Adipose tissue (tissue), 3 donors: ENCODE measurements around the gene GUCY1A2. TPM values are rescaled to one million over a fixed set of nuclear protein-coding genes. Genes with fewer than 3 reads are reported as not detected.
"Not testable (repeated sequence)": the region's sequence is repeated elsewhere in the genome, so short reads cannot be mapped to it uniquely, and the experiment has no call there.

Source experiments
- H3K27ac ChIP-seq: one replicate; pipeline ENCODE4 v1.5.1; 2013; ENCODE audit warnings: low read depth, low read length
- WGBS, 3 donors: extraction: QIAGEN DNeasy Blood & Tissue Kit; methylation state at CpG; one replicate each; pipeline ENCODE4 v1.1.7; 2013; 5-methylcytosine and 5-hydroxymethylcytosine counted together
- polyA plus RNA-seq, 3 donors: library from polyadenylated mRNA; stranded (reverse); fragments of 200-250 nt; gene quantifications; one replicate each; pipeline ENCODE4 v1.2.3, GENCODE V29; 2013
- donor health status: healthy with polysubstance abuse.
- donor health status: Bipolar disorder and iron deficiency.
- donor health status: healthy.

GUCY1A2 gene, protein sequence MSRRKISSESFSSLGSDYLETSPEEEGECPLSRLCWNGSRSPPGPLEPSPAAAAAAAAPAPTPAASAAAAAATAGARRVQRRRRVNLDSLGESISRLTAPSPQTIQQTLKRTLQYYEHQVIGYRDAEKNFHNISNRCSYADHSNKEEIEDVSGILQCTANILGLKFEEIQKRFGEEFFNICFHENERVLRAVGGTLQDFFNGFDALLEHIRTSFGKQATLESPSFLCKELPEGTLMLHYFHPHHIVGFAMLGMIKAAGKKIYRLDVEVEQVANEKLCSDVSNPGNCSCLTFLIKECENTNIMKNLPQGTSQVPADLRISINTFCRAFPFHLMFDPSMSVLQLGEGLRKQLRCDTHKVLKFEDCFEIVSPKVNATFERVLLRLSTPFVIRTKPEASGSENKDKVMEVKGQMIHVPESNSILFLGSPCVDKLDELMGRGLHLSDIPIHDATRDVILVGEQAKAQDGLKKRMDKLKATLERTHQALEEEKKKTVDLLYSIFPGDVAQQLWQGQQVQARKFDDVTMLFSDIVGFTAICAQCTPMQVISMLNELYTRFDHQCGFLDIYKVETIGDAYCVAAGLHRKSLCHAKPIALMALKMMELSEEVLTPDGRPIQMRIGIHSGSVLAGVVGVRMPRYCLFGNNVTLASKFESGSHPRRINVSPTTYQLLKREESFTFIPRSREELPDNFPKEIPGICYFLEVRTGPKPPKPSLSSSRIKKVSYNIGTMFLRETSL
- polyA plus RNA-seq = 1 to 10 TPM; 1.1 to 2.1 (median 1.3) TPM

DNA sequence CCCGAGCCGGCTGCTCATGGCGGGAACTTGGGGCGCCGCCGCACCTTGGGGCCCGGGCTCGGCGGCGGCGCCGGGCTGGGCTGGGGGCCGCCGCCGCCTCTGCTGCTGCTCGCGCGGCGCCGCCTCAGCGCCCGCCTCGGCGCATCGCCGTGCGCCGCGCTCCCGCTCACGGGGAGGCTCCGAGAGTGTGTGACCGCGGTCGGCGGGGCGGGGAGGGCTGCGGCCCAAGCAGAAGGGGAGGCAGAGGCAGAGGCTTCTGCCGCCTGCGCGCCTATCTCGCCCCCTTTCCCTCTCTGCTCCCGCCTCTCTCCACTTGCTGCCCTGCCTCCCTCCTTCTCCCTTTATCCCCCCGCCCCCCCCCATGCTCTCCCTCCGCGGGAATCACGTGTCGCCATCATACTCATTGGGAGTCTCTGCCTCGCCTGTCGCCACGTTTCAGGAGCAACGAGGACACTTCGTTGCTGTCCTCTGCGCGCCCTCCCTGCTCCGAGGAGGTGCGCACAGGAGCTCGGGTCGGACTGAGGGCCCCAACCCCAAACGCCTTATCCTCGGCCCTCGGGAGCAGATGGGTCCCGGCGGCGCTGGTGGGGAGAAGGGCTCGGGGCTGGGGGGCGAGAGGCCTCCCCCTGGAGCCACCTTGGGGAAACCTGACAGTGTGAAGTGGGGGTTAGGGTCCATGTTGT lies at the start of gene GUCY1A2:
Gene GUCY1A2 (minus strand): TSS at position 258 of the 683 bp plus-strand sequence. CDS start 421 bp downstream, outside the sequence.
- WGBS, 3 donors = 1 to 2% (median 2%) methylated on average over 26 to 66 of the region's 67 CpGs

DNA sequence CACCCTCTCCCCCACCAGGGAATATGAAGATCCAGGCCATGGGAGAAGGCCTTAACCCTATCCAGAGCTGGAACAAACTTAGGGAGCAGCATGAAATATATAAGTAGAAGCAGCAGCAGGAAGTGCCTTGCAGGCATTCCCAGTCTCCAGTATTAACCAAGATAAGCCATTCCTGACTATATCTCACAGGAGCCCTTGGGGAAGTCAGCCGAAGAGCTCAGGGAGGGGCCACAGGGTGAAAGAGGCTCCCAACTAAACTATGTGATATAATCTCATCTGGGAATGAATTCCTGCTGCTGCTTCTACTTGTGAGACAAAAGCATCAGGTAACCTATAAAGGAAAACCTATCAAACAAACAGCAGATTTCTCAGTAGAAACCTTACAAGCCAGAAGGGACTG lies 36.1 kb upstream of the GUCY1A2 start:
- H3K27ac ChIP-seq = no peak overlapping the region
- WGBS, 3 donors = 56 to 88% (median 60%) methylated on average over 1 of the region's 1 CpG

More for the DNA sequence above, at the start of gene GUCY1A2:
- H3K27ac ChIP-seq = no peak within 1 kb of the TSS

DNA sequence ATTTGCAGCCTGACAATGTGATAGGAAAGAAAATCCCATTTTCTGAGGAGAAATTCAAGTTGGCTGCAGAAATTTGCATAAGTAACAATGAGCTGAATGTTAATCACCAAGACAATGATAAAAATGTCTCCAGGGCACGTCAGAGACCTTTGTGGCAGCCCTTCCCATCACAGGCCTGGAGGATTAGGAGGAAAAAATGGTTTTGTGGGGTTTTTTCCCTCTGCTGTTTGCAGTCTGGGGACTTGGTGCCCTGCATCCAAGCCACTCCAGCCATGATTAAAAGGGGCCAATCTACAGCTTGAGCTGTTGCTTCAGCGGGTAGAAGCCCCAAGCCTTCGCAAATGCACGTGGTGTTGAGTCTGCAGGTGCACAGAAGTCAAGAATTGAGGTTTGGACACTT lies 33.1 kb upstream of the GUCY1A2 start:
- H3K27ac ChIP-seq = not testable (repeated sequence)
- 46 to 63% (median 54%) methylated on average over 4 of the region's 4 CpGs for WGBS, 3 donors

DNA sequence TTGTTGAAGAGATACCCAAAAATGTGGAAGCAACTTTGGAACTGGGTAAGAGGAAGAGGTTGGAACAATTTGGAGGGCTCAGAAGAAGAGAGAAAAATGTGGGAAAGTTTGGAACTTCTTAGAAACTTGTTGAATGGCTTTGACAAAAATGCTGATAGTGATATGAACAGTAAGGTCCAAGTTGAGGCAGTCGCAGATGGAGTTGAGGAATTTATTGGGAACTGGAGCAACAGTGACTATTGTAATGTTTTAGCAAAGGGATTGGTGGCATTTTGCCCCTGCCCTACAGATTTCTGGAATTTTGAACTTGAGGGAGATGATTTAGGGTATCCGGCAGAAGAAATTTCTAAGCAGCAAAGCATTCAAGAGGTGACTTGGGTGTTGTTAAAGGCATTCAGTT lies 32.6 kb upstream of the GUCY1A2 start:
- not testable (repeated sequence) for H3K27ac ChIP-seq
- WGBS, 3 donors = 91 to 95% (median 92%) methylated on average over 2 of the region's 2 CpGs

DNA sequence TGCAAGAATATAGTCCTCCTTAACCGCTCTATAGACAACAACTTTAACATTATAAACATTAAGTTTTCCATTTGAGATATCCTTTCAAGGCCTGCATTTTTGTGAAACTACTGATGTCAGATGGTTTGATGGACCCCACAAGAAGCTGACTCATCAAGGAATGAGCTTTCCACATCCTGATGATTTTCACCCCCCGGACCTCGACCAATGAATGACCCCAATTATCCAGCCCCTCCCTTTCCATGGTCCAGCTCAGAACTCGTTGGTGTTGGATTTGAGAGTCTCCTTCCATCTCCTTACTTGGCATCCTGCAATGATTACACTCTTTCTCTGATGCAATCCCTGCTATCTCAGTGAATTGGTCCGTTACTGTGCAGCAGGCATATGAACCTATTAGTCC lies 31.8 kb upstream of the GUCY1A2 start:
- no peak overlapping the region for H3K27ac ChIP-seq
- 76 to 82% (median 77%) methylated on average over 5 of the region's 5 CpGs for WGBS, 3 donors

DNA sequence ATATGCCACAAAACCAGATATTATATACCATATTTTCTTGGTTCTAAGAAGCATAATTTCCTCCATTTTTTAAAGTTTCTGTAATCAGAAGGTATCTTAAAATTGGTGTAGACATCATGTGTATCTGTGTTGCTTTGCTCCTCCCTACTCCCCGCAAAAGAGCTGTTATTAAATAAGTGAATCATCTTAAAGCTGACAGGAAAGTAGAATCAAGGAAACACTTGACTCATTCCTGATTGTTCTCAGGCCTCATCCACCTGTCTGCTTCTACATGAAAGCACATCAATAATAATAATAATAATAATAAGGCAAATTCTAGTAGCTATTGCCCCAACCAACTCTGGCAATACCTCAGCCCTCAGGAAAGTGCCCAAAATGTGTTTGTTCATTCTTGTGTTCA lies 26.2 kb upstream of the GUCY1A2 start:
- 86 to 100% (median 87%) methylated on average over 1 of the region's 1 CpG for WGBS, 3 donors
- H3K27ac ChIP-seq = no peak overlapping the region

DNA sequence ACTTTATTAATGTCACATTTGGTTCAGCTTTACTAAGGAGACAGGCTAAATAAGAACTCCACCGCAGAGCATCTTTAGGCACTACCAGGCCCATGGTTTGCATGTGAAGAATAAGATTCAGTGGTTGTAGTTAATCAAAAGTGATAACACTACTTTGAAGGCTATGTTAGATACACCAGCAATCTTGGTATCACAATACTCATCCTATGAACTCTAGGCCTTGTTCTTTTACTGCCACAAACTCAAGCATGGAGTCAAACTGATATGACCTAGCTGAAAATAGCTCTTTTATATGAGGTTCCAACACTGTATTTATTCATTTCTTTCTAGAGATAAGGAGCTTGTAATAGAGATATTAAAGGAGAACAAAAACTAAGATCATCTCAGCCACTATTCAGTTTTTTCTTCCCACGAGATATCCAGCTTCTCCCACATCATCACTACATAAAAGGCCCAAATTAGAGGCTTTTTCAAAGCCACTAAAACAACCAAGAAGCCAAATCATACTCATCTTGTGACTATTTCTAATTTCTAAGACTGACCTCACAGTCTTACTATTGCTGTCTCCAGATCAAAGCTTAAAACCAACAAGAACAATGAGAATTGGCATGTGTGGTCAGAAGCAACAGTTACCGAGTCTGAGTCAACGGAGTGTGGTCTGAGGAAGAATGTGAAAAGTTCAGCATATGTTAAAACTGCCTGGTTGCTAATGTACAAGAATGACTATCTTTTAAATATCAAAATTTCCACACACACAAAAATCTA lies 25.1 kb upstream of the GUCY1A2 start:
- 57 to 65% (median 58%) methylated on average over 4 of the region's 4 CpGs for WGBS, 3 donors
- H3K27ac ChIP-seq = no peak overlapping the region

DNA sequence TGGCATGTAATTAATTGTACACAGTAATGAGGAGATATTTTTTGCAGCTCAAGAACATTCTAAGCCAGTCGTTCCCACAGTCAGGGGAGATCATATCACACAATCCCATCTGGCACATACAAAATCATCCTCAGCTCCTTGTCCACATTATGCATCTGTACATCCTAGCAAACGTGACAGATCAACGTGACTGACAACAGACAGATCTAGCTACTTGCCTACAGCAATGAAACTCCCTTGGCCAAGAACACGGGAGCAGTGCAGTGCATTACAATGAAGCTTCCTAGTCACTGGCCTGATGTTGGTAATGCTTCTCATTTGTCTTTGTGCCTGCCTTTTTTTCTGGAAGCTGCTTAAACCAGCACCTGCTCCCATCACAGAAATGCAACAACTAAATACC lies 24.5 kb upstream of the GUCY1A2 start:
- WGBS, 3 donors = 69 to 73% (median 70%) methylated on average over 4 of the region's 4 CpGs

DNA sequence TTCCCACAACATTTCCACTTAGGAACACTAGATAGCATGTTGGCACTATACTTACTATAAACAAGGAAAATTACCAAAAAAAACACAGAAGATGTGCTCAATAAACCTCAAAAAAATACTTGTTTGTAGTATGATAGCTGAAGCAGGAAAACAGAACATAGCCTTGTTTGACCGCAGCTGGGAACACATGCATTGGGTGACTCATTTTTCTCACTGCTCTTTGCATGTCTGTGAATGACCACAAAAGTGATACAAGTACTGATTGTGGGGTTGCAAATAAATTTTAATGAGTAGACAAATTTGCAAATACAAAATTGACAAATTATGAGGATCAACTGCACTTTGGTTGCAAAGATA lies 22.8 kb upstream of the GUCY1A2 start:
- WGBS, 3 donors = 86 to 100% (median 94%) methylated on average over 1 of the region's 1 CpG
- no peak overlapping the region for H3K27ac ChIP-seq

More for the DNA sequence above, 24.5 kb upstream of the GUCY1A2 start:
- no peak overlapping the region for H3K27ac ChIP-seq

DNA sequence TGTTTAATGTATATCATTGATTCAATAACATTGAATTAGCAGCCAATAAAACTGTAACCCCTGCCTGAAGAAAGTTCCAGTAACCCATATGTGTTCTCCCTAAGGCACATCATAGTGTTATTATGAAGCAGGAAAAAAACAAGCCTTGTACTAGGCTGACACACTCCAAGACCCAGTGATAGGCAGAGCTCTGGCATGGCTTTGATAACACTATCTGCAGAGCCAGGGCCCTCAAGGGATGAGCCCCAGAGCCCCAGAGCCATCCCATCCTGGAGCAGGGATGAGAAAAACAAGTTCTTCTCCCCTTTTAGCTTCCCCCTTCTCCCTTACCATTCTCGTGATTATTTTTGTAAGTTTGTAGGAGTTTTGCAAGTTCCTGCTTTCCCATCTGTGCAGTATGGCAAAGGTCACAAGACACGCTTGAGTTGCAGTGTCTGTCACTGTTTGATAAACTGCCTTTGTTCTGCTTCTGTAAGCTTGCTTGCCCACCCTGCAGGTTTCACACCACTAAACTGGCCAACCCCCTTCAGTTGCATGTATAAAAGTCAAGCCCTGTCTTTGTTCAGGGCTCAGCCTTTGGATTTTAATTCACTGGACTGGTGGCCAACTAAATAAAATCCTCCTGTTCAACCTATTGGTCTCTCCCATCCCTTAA lies 22.3 kb upstream of the GUCY1A2 start:
- 46 to 70% (median 51%) methylated on average over 2 of the region's 2 CpGs for WGBS, 3 donors
- no peak overlapping the region for H3K27ac ChIP-seq

DNA sequence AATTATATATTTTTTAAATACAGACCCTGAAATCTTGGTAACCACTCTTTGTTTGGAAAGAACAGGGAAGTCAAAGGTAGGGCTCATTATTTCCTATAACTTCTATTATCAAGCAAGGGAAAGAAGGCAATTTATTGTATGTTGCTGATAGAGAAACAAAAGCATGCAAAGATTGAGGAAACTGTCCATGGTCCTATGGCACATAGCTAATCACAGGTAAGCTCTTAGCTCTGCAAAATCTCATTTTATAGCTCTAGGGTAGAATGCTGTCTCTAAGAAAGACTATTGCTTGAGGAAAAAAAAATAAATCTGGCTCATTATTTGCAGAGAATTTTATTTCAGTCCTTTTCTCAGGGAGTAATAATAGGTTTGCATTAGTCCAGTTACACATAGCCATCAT lies 7.4 kb upstream of the GUCY1A2 start:
- H3K27ac ChIP-seq = no peak overlapping the region

DNA sequence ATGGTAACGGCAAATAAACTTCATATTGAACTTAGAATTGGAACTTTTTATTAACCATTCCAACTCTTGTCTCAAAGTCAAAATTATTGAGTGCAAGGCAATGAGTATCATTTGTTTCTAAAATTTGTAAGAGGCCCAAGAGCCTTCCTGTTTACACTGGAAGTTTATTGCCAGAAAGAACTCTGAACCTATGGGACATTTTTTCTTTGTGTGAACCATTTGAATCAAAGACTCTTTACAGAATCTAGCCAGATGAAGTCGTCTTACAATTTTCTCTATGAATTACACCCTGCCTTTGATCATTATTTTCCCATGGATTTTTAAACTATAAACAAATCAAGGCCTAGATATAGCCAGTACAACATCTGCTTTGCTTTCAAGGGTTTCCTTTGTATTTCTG lies 2.3 kb upstream of the GUCY1A2 start:
- no peak overlapping the region for H3K27ac ChIP-seq

DNA sequence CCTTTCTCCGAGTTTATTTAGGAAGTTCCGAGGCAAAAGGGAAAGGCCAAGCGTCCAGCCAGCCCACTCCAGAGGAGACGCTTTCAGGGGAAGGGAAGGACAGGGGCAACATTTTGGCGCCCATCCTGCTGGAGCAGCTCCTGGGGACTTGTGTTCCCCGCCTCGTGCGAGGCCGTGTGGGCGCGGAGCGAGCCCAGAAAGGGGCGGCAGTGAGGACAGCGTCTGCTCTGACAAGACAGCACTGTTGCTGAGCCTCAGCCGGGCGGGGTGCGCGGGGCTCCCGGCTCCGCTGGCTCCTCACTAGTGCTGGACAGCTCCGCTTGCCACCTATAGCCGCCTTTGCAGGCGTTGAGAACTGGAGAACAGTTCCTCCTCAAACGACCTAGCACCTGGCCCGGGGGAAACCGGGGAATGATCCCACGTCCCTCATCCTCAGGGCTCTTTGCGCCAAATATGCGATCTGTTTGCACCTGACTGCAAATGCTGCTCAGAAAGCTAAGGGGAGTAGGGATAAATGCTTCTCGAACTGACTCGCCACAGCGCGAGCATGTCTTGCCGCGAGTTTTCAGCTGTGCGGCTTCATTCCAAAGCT lies 722 bp upstream of the GUCY1A2 start:
- H3K27ac ChIP-seq = no peak overlapping the region
- 0 to 3% (median 3%) methylated on average over 36 of the region's 36 CpGs for WGBS, 3 donors

More for the DNA sequence above, 2.3 kb upstream of the GUCY1A2 start:
- WGBS, 3 donors = 74 to 81% (median 77%) methylated on average over 2 of the region's 2 CpGs

DNA sequence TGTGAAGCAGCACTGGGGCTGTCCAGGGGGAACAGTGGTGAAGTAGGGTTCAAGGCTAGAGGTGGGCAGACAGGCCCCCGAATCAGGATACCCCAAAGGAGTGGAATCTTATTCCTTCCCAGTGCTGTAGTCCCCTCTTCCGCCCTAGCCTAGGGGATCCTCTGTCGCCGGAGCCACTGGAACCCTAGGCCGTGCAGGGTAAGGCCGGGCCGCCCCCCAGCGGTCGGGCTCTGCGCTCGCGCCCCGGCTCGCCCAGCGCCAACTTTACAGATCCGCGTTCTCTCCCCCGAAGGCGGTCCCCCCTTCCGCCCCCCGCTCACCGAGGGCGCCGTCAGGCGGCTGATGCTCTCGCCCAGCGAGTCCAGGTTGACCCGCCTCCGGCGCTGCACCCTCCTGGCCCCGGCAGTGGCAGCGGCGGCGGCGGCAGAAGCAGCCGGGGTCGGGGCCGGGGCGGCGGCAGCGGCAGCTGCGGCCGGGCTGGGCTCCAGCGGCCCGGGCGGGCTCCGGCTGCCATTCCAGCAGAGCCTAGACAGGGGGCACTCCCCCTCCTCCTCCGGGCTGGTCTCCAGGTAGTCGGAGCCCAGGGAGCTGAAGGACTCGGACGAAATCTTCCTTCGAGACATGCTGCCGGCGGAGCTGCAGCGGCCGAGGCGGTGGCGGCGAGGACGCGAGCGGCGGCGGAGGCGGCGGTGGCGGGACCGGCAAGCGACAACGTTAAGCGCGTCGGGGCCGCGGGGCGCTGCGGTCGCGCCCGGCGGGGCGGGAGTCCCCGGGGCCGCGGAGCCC lies 650 bp downstream of the GUCY1A2 start:
- H3K27ac ChIP-seq = no peak overlapping the region
- 1 to 2% (median 1%) methylated on average over 56 to 85 of the region's 85 CpGs for WGBS, 3 donors

DNA sequence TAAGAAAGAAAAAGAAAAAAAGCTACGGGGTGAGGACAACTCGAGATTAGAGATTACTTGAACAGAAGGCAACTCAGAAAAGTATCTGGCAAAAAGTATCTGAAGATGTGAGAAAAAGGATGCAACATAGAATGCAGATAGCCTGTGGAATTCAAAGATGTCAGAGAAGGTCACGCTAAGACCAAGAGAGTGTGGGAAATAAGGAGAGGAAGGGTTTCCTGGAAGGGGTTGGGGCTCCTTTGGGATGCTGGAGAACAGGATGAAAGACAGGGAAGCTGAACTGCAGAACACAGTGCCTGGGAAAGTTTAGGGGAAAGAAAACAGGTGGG lies 1.2 kb downstream of the GUCY1A2 start:
- WGBS, 3 donors = 50 to 58% (median 53%) methylated on average over 3 of the region's 3 CpGs
- H3K27ac ChIP-seq = no peak overlapping the region

DNA sequence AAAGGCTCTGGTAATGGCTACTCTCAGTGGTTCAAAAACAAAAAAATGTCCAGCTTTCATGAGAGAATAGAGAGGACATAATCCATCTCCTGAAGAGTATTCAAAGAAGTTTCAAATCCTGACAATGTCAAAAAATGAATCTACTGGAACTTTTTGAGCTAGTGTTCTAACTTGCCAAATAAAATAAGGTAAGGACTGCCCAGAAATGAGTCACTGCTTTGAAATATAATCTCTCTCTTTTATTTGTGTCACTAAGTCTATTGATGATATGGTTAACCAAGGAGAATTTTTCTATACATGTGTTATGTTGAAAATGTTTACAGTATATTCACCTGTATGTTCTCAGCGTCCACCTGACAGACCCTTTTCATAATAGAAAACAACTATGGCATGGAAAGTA lies 3.4 kb downstream of the GUCY1A2 start:
- H3K27ac ChIP-seq = no peak overlapping the region
- 69 to 81% (median 73%) methylated on average over 1 of the region's 1 CpG for WGBS, 3 donors

DNA sequence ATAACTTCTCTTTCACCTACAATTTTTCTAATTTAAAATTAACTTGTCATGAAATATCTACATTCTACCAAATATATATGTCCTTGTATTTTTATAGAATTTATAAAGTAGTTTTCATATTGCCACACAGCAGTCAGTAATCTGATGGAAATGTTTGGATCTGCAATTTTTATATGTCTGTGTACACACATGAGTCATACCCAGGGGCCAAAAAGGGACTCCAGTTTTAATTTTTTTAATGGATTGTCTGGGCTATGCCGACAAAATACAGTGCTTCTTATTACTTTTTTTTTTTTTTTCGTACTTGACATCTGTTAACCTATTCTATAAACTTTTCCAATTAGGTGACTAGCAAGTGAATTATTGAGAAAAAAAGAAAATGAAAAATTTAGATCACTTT lies 6.3 kb downstream of the GUCY1A2 start:
- no peak overlapping the region for H3K27ac ChIP-seq
- 62 to 68% (median 63%) methylated on average over 2 of the region's 2 CpGs for WGBS, 3 donors
